K562 (cell line): ENCODE results near the gene ATXN10. TPM values are rescaled to one million over a fixed set of nuclear protein-coding genes. Genes with fewer than 3 reads are reported as not detected.

Experiments used
- ATAC-seq: fragments of 200-7000 bp; cut with Tn5 transposase; 3 replicates; pipeline ENCODE4 v1.9.1; 2020; ENCODE audit warnings: moderate library complexity
- BruUV-seq: library from RNA; stranded (reverse); fragments of 400-500 nt; replicated peaks from 2 replicates; lab custom pipeline; 2021; lab: Mats Ljungman, UMichigan
- CTCF ChIA-PET: fragments of 300-600 bp; formaldehyde crosslinking; extraction: SDS; loops from one replicate; lab custom pipeline; 2021; ENCODE audit warnings: low intra/inter-chr PET ratio; lab: Yijun Ruan, JAX
- POLR2A ChIA-PET: fragments of 300-600, 350-650 bp; sonication (Branson Sonifier 250); formaldehyde crosslinking; extraction: SDS; loops from one replicate; lab custom pipeline; 2021; ENCODE audit warnings: antibody characterized with exemption, inconsistent platforms; lab: Yijun Ruan, JAX
- DNase-seq, 4 experiments: peaks; one replicate each; pipeline versions ENCODE4 v3.0.0 to v3.0.0-alpha.2; 2011 to 2018; ENCODE audit warnings: low spot score in 3 of 4, mixed read lengths in 3 of 4; ENCODE audit errors: extremely low read depth in 1 of 4
- FAIRE-seq: peaks from 2 replicates; lab custom pipeline; 2011; peaks lifted over from hg19 to GRCh38; lab: Jason Lieb, UNC
- H2AFZ ChIP-seq: 2 replicates; pipeline ENCODE4 v1.6.0; 2011; ENCODE audit warnings: low read depth, low read length, control low read depth, inconsistent platforms
- H3K27ac ChIP-seq: fragments of 200-600 bp; 3 replicates; pipeline ENCODE4 v1.8.0; 2011; ENCODE audit warnings: low read depth, mild to moderate bottlenecking, control low read depth, inconsistent platforms, low read length, moderate library complexity, mixed read lengths; ENCODE audit errors: extremely low read depth
- H3K27me3 ChIP-seq, 2 experiments: fragments of 300-600 bp in 1 of 2; 2 replicates in 1 of 2; 3 replicates in 1 of 2; pipeline versions ENCODE4 v1.6.0 to v1.8.0; 2011; ENCODE audit warnings: inconsistent platforms in 2 of 2, low read length in 2 of 2, mild to moderate bottlenecking in 1 of 2, mixed read lengths in 1 of 2, moderate library complexity in 1 of 2; ENCODE audit not compliant: control insufficient read depth in 2 of 2, insufficient read depth in 2 of 2
- H3K36me3 ChIP-seq: fragments of 300-600 bp; 3 replicates; pipeline ENCODE4 v1.8.0; 2011; ENCODE audit warnings: mild to moderate bottlenecking, low read length, inconsistent platforms; ENCODE audit not compliant: control insufficient read depth, insufficient read depth
- H3K4me1 ChIP-seq, 2 experiments: fragments of 200-600 bp in 1 of 2; replicated peaks in 1 of 2; 2 replicates in 1 of 2; 3 replicates in 1 of 2; pipeline versions ENCODE4 v1.5.1 to v1.8.0; 2011; ENCODE audit warnings: inconsistent platforms in 2 of 2, low read length in 2 of 2, mild to moderate bottlenecking in 1 of 2, mixed read lengths in 1 of 2, moderate library complexity in 1 of 2; ENCODE audit not compliant: control insufficient read depth in 2 of 2, insufficient read depth in 2 of 2
- H3K4me2 ChIP-seq: 2 replicates; pipeline ENCODE4 v1.6.1; 2011; ENCODE audit warnings: low read length, control low read depth, inconsistent platforms, mixed read lengths; ENCODE audit not compliant: insufficient read depth
- H3K4me3 ChIP-seq: fragments of 200-600 bp; sonication (generic), shearing (Covaris generic); 2 replicates; pipeline ENCODE4 v1.5.1; 2016; ENCODE audit warnings: control low read depth, inconsistent platforms
- H3K79me2 ChIP-seq: fragments of 200-600 bp; 3 replicates; pipeline ENCODE4 v1.8.0; 2011; ENCODE audit warnings: low read length, inconsistent platforms; ENCODE audit not compliant: control insufficient read depth, insufficient read depth
- H3K9ac ChIP-seq, 2 experiments: 2 replicates each; pipeline versions ENCODE4 v1.6.0 to v1.6.1; 2011; ENCODE audit warnings: low read depth in 2 of 2, low read length in 2 of 2, control low read depth in 1 of 2, inconsistent platforms in 1 of 2, mild to moderate bottlenecking in 1 of 2, mixed read lengths in 1 of 2; ENCODE audit not compliant: insufficient read depth in 1 of 2
- H3K9me1 ChIP-seq: one replicate; pipeline ENCODE4 v1.6.0; 2011; ENCODE audit warnings: inconsistent platforms, mild to moderate bottlenecking, low read length, moderate library complexity; ENCODE audit not compliant: control insufficient read depth, insufficient read depth
- H3K9me3 ChIP-seq: replicated peaks from 2 replicates; pipeline ENCODE4 v1.5.1; 2011; ENCODE audit warnings: low read depth, low read length, inconsistent platforms; ENCODE audit not compliant: control insufficient read depth, insufficient read depth
- H4K20me1 ChIP-seq: replicated peaks from 2 replicates; pipeline ENCODE4 v1.6.1; 2011; ENCODE audit warnings: low read length, inconsistent platforms, mixed read lengths; ENCODE audit not compliant: control insufficient read depth, insufficient read depth
- BRCA1 ChIP-seq, 2 experiments: fragments of 450-650 bp in 1 of 2; sonication (generic) in 1 of 2; formaldehyde crosslinking in 1 of 2; IDR thresholded peaks; 2 replicates each; pipeline versions ENCODE4 v1.5.0 to v1.6.1; 2017 to 2020; ENCODE audit warnings: mild to moderate bottlenecking in 1 of 2, missing genetic modification reagents in 1 of 2
- CREM ChIP-seq: IDR thresholded peaks from 2 replicates; pipeline ENCODE4 v1.6.1; 2014; ENCODE audit warnings: antibody characterized with exemption, low read depth
- EWSR1 ChIP-seq: fragments of 450-650 bp; IDR thresholded peaks from 2 replicates; pipeline ENCODE4 v1.6.1; 2018; ENCODE audit warnings: borderline replicate concordance, mild to moderate bottlenecking, low read depth, moderate library complexity; ENCODE audit not compliant: partially characterized antibody
- HNRNPK ChIP-seq: fragments of 200-400 bp; formaldehyde crosslinking; IDR thresholded peaks from one replicate; pipeline ENCODE4 v1.6.1; 2018; ENCODE audit warnings: mild to moderate bottlenecking, low read depth, low read length; ENCODE audit not compliant: poor library complexity, severe bottlenecking
- HNRNPL ChIP-seq: fragments of 200-400 bp; formaldehyde crosslinking; IDR thresholded peaks from 2 replicates; pipeline ENCODE4 v1.6.1; 2017; ENCODE audit warnings: low read depth, mild to moderate bottlenecking, low read length
- HOMEZ ChIP-seq: fragments of 250-450 bp; sonication (Bioruptor Pico); IDR thresholded peaks from 2 replicates; pipeline ENCODE4 v1.4.0; 2020; ENCODE audit warnings: mild to moderate bottlenecking, moderate library complexity
- MBD2 ChIP-seq: sonication (generic); IDR thresholded peaks from 2 replicates; pipeline ENCODE4 v1.6.1; 2016; ENCODE audit warnings: low read depth, borderline replicate concordance
- MTF1 ChIP-seq: fragments of 250-450 bp; sonication (Bioruptor Pico); IDR thresholded peaks from 2 replicates; pipeline ENCODE4 v1.9.0; 2021; ENCODE audit warnings: moderate library complexity, mild to moderate bottlenecking, inconsistent platforms, borderline replicate concordance
- NFATC3 ChIP-seq: fragments of 450-650 bp; IDR thresholded peaks from 2 replicates; pipeline ENCODE4 v1.6.1; 2017; ENCODE audit warnings: mild to moderate bottlenecking
- NR0B1 ChIP-seq: fragments of 450-650 bp; IDR thresholded peaks from one replicate; pipeline ENCODE4 v1.6.1; 2018; ENCODE audit warnings: mild to moderate bottlenecking, moderate library complexity; ENCODE audit not compliant: partially characterized antibody
- PPARD ChIP-seq: fragments of 250-450 bp; sonication (Bioruptor Pico); IDR thresholded peaks from 2 replicates; pipeline ENCODE4 v1.8.0; 2022; ENCODE audit warnings: inconsistent platforms, mild to moderate bottlenecking, moderate library complexity
- SIN3A ChIP-seq, 2 experiments: fragments of 150-350 bp in 1 of 2; IDR thresholded peaks; 2 replicates each; pipeline ENCODE4 v1.6.1; 2011 to 2016; ENCODE audit warnings: borderline replicate concordance in 2 of 2, low read depth in 2 of 2, low read length in 2 of 2, mild to moderate bottlenecking in 2 of 2, moderate library complexity in 2 of 2; ENCODE audit not compliant: control insufficient read depth in 1 of 2
- STAG1 ChIP-seq: sonication (generic); formaldehyde crosslinking; IDR thresholded peaks from 2 replicates; pipeline ENCODE4 v1.5.0; 2020; ENCODE audit warnings: missing genetic modification reagents, borderline replicate concordance
- XRCC5 ChIP-seq: fragments of 200-400 bp; formaldehyde crosslinking; IDR thresholded peaks from 2 replicates; pipeline ENCODE4 v1.6.1; 2017; ENCODE audit warnings: low read depth, mild to moderate bottlenecking, low read length
- ZNF174 ChIP-seq: fragments of 250-450 bp; sonication (Bioruptor Pico); IDR thresholded peaks from 2 replicates; pipeline ENCODE4 v1.4.0; 2020; ENCODE audit warnings: mild to moderate bottlenecking
- ZNF639 ChIP-seq, 2 experiments: fragments of 200-800 bp in 1 of 2; sonication (Bioruptor generic) in 1 of 2; sonication (generic) in 1 of 2; formaldehyde crosslinking in 1 of 2; IDR thresholded peaks in 1 of 2; conservative IDR thresholded peaks in 1 of 2; 2 replicates each; pipeline versions ENCODE4 v1.5.0 to v1.6.1; 2016 to 2020; ENCODE audit warnings: missing compliant biosample characterization in 1 of 2, missing genetic modification characterization in 1 of 2, missing genetic modification reagents in 1 of 2
- WGBS: fragments of 100-300 bp; shearing (Covaris generic); methylation state at CpG from one replicate; pipeline ENCODE4 v1.1.6; 2016; ENCODE audit warnings: low coverage, mixed read lengths; ENCODE audit not compliant: insufficient coverage; ENCODE audit errors: missing lambda C conversion rate; 5-methylcytosine and 5-hydroxymethylcytosine counted together
- in situ Hi-C: fragments of 300-500 bp; cut with MboI; formaldehyde crosslinking; loops from 4 replicates; pipeline ENCODE4 v1.15.0; 2018; ENCODE audit warnings: inconsistent platforms, mixed read lengths
- intact Hi-C: fragments of 100-400 bp; cut with micrococcal nuclease; formaldehyde crosslinking; loops from 2 replicates; pipeline ENCODE4 v1.14.2; 2022
- polyA plus RNA-seq, 8 experiments: library from polyadenylated mRNA; depleted of rRNA in 4 of 8; stranded (reverse) in 5 of 8; unstranded in 3 of 8; fragments of >200 nt; fragmentation: Nextera tagmentation in 2 of 8; fragmentation: Illumina TruSeq in 1 of 8; extraction: Ambion mirVana in 2 of 8; extraction: Trizol in 1 of 8; gene quantifications; 2 replicates each; pipeline versions ENCODE4 v1.2.1 to v1.2.3, GENCODE V29; 2011 to 2014; ENCODE audit warnings: inconsistent platforms in 1 of 8, missing spikeins in 1 of 8
- total RNA-seq, 7 experiments: library from RNA; depleted of rRNA in 6 of 7; stranded (reverse); fragments of >200 nt in 6 of 7; fragmentation: Illumina TruSeq in 2 of 7; extraction: Trizol in 2 of 7; gene quantifications; 2 replicates each; pipeline versions ENCODE4 v1.2.1 to v1.2.3, GENCODE V29; 2011 to 2021; ENCODE audit warnings: low replicate concordance in 1 of 7

Gene ATXN10
- total and polyA plus RNA-seq, 9 of the 15 experiments (the other 6 are each of a cell fraction or from before 2014, with no cell fraction given), result 11.5 to 190 (median 33.6) TPM

DNA sequence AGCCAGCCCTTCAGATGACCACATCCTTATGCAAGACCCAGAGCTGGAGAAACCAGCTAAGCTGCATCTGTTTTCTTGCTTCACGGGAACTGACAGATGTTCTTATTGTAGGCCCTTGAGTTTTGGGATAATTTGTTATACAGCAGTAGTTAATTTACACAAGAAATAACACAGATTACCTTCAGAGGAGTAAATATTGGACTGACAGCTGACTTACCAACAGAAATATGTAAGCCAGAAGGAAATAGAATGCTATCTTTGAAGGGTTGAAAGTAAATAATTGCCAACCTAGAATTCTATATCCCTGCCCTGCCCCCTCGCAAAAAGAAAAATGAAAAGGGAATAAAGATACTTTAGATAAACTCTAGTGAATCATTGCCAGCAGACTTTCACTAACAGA lies 181.2 kb downstream of the ATXN10 start (continued):
- TF ChIP-seq HOMEZ (CRISPR knock-in tag), result no peak
- no peak for TF ChIP-seq XRCC5
- TF ChIP-seq ZNF639 (CRISPR knock-in tag; conservative IDR thresholded peaks at IDR 0.05 in 1 of 2, IDR thresholded peaks at IDR 0.05 in 1 of 2), result no peak
- no peak for TF ChIP-seq NFATC3
- no peak for TF ChIP-seq BRCA1 (IDR thresholded peaks at IDR 0.05)
- no peak for TF ChIP-seq BRCA1 (CRISPR knock-in tag; IDR thresholded peaks at IDR 0.05)
- no peak for TF ChIP-seq STAG1 (CRISPR knock-in tag)

GRCh38 chr22:45855961-45856360 lies 184.3 kb downstream of the ATXN10 start:
- no peak for DNase-seq
- H2AFZ ChIP-seq, result no peak overlapping the region
- ChIA-PET POLR2A (no interaction called here), CTCF (no interaction called here)
- no peak overlapping the region for H3K27ac ChIP-seq
- no peaks in the 10 kb centered on the region for H3K9me1 ChIP-seq
- in situ Hi-C loops, result no loop called here
- no peak overlapping the region for H3K9ac ChIP-seq
- no peak overlapping the region for H3K4me3 ChIP-seq
- no peaks in the 10 kb centered on the region for H3K4me1 ChIP-seq
- intact Hi-C loops, result no loop called here
- H3K4me2 ChIP-seq, result no peak overlapping the region
- H3K79me2 ChIP-seq, result no peaks in the 10 kb centered on the region
- no TSS peak for BruUV-seq
- no peak for FAIRE-seq
- peaks cover 3% of the 10 kb centered on the region; the same call in 1 of the 2 replicates for H3K9me3 ChIP-seq
- no peaks in the 10 kb centered on the region for H3K36me3 ChIP-seq
- no peaks in the 10 kb centered on the region for H4K20me1 ChIP-seq
- 63% methylated on average over 2 of the region's 2 CpGs for WGBS
- H3K27me3 ChIP-seq, result no peaks in the 10 kb centered on the region
- no peak for ATAC-seq
- TF ChIP-seq MBD2, result no peak
- TF ChIP-seq HNRNPK, result no peak
- TF ChIP-seq EWSR1, result no peak
- no peak for TF ChIP-seq SIN3A (IDR thresholded peaks at IDR 0.05; ENCODE audit: borderline replicate concordance in 2 of 2, control insufficient read depth in 1 of 2, low read depth in 2 of 2, low read length in 2 of 2)
- TF ChIP-seq HNRNPL, result no peak
- no peak for TF ChIP-seq ZNF174
- TF ChIP-seq MTF1, result no peak
- TF ChIP-seq PPARD (CRISPR knock-in tag), result no peak
- TF ChIP-seq CREM, result no peak
- TF ChIP-seq NR0B1, result no peak
